ENCODE data around the gene DIAPH2. TPM values are rescaled to one million over a fixed set of nuclear protein-coding genes. Genes with fewer than 3 reads are reported as not detected.
"Not testable (repeated sequence)": the region's sequence is repeated elsewhere in the genome, so short reads cannot be mapped to it uniquely, and the experiment has no call there.

Gene DIAPH2
- polyA plus RNA-seq, 1 donor: 9.5 TPM

- no peak for DNase-seq
These were observed 714.8 kb downstream of the DIAPH2 start for GRCh38 chrX:97399400-97399799.

- DNase-seq: no peak
These were observed 715.9 kb downstream of the DIAPH2 start for GRCh38 chrX:97400492-97400891.

GRCh38 chrX:97401154-97401553 is 716.5 kb downstream of the DIAPH2 start:
- no peak for DNase-seq

- no peak for DNase-seq
These were observed 717.0 kb downstream of the DIAPH2 start for GRCh38 chrX:97401586-97402136.

- no peak for DNase-seq
These were observed 717.7 kb downstream of the DIAPH2 start for GRCh38 chrX:97402333-97402732.

- DNase-seq: no peak
These were observed 718.3 kb downstream of the DIAPH2 start for GRCh38 chrX:97402903-97403302.

- no peak for DNase-seq
These were observed 720.5 kb downstream of the DIAPH2 start for GRCh38 chrX:97405031-97405660.

- not testable (repeated sequence) for DNase-seq
These were observed 725.2 kb downstream of the DIAPH2 start for GRCh38 chrX:97409632-97410415.

- DNase-seq: no peak
These were observed 731.8 kb downstream of the DIAPH2 start for GRCh38 chrX:97416461-97416860.

GRCh38 chrX:97429101-97429500 is 744.5 kb downstream of the DIAPH2 start:
- DNase-seq: no peak

GRCh38 chrX:97431281-97431680 is 746.6 kb downstream of the DIAPH2 start:
- DNase-seq: no peak

- DNase-seq: no peak
These were observed 761.7 kb downstream of the DIAPH2 start for GRCh38 chrX:97446298-97446882.

- no peak for DNase-seq
These were observed 762.7 kb downstream of the DIAPH2 start for GRCh38 chrX:97447306-97447705.

- DNase-seq: no peak
These were observed 767.6 kb downstream of the DIAPH2 start for GRCh38 chrX:97452283-97452682.

GRCh38 chrX:97461763-97462162 is 777.1 kb downstream of the DIAPH2 start:
- no peak for DNase-seq

GRCh38 chrX:97471071-97471470 is 786.4 kb downstream of the DIAPH2 start:
- DNase-seq: no peak

GRCh38 chrX:97474933-97475332 is 790.3 kb downstream of the DIAPH2 start:
- no peak for DNase-seq

GRCh38 chrX:97479106-97479890 is 794.7 kb downstream of the DIAPH2 start:
- DNase-seq: no peak

- no peak for DNase-seq
These were observed 796.6 kb downstream of the DIAPH2 start for GRCh38 chrX:97481228-97481627.

- no peak for DNase-seq
These were observed 798.1 kb downstream of the DIAPH2 start for GRCh38 chrX:97482666-97483300.

- no peak for DNase-seq
These were observed 806.0 kb downstream of the DIAPH2 start for GRCh38 chrX:97490656-97491055.

GRCh38 chrX:97494756-97495372 is 810.2 kb downstream of the DIAPH2 start:
- no peak for DNase-seq

All from hindlimb muscle (tissue), 1 donor.